WTC11 (cell line): ENCODE measurements around the gene TLR3.

Experiments
- ATF1 ChIP-seq: sonication (generic); formaldehyde crosslinking; IDR thresholded peaks from 2 replicates; pipeline ENCODE4 v1.8.1; 2023; ENCODE audit warnings: mild to moderate bottlenecking, moderate library complexity, missing genetic modification reagents
- CREB1 ChIP-seq: sonication (generic); formaldehyde crosslinking; IDR thresholded peaks from 2 replicates; pipeline ENCODE4 v1.8.0; 2023; ENCODE audit warnings: mild to moderate bottlenecking, missing genetic modification reagents
- ELF4 ChIP-seq: sonication (generic); formaldehyde crosslinking; IDR thresholded peaks from 2 replicates; pipeline ENCODE4 v1.8.1; 2022; ENCODE audit warnings: low read depth, mild to moderate bottlenecking, moderate library complexity, missing genetic modification reagents
- MYBL2 ChIP-seq: sonication (generic); formaldehyde crosslinking; IDR thresholded peaks from 2 replicates; pipeline ENCODE4 v1.8.1; 2023; ENCODE audit warnings: mild to moderate bottlenecking, moderate library complexity, missing genetic modification reagents
- NR2C2 ChIP-seq: sonication (generic); formaldehyde crosslinking; IDR thresholded peaks from 2 replicates; pipeline ENCODE4 v1.8.0; 2022; ENCODE audit warnings: mild to moderate bottlenecking, missing genetic modification reagents
- SP1 ChIP-seq: sonication (generic); formaldehyde crosslinking; conservative IDR thresholded peaks from 2 replicates; pipeline ENCODE4 v1.8.1; 2022; ENCODE audit warnings: missing genetic modification reagents
- TF ChIP-seq, protein P1 (sequence below): fragments of 200-600 bp; IDR thresholded peaks from 2 replicates; pipeline ENCODE4 v1.8.0; 2022; ENCODE audit warnings: antibody characterized with exemption
- TF ChIP-seq, protein P2 (sequence below): sonication (generic); formaldehyde crosslinking; conservative IDR thresholded peaks from 2 replicates; pipeline ENCODE4 v1.8.1; 2023; ENCODE audit warnings: mild to moderate bottlenecking, low read depth, missing genetic modification reagents, moderate library complexity
- TF ChIP-seq, protein P3 (sequence below): fragments of 250-450 bp; sonication (Bioruptor Pico); IDR thresholded peaks from 2 replicates; pipeline ENCODE4 v1.9.0; 2021; ENCODE audit warnings: mild to moderate bottlenecking, borderline replicate concordance
- TF ChIP-seq, protein P4 (sequence below): sonication (generic); formaldehyde crosslinking; conservative IDR thresholded peaks from 2 replicates; pipeline ENCODE4 v1.8.1; 2022; ENCODE audit warnings: mild to moderate bottlenecking, missing genetic modification reagents

DNA sequence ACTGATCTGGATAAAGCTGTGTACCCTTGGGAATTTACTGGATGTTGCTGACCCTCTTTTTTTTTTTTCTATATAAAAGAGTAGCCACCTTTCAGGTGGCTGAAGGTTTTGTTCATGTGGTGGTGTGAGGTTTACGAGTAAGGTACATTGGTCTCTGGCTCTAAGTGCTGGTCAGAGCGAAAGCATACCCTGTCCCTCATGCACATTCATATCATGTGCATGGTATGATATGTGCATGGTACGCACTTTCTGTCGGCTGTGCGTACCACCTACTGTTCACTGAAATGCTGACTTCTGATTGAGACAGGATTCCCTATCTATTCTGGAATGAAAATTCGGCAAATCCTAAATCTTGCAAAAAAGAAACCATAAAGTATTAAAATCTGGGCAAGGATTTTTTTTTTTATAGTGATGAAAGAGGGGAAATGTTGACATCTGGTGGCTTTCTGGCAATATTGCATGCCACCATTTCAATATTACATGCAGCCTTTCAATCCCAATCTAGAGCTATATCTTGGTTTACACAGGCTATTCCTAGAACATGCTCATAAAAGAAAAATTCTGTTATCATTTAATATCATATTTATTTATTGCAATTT is 68.3 kb downstream of the TLR3 start:
- TF ChIP-seq, protein P1, sequence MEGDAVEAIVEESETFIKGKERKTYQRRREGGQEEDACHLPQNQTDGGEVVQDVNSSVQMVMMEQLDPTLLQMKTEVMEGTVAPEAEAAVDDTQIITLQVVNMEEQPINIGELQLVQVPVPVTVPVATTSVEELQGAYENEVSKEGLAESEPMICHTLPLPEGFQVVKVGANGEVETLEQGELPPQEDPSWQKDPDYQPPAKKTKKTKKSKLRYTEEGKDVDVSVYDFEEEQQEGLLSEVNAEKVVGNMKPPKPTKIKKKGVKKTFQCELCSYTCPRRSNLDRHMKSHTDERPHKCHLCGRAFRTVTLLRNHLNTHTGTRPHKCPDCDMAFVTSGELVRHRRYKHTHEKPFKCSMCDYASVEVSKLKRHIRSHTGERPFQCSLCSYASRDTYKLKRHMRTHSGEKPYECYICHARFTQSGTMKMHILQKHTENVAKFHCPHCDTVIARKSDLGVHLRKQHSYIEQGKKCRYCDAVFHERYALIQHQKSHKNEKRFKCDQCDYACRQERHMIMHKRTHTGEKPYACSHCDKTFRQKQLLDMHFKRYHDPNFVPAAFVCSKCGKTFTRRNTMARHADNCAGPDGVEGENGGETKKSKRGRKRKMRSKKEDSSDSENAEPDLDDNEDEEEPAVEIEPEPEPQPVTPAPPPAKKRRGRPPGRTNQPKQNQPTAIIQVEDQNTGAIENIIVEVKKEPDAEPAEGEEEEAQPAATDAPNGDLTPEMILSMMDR = peak; percentile 38; the same call in 1 of the 2 replicates
- TF ChIP-seq ELF4 (CRISPR knock-in tag) (no peak), ATF1 (CRISPR knock-in tag) (no peak), MYBL2 (CRISPR knock-in tag) (no peak), CREB1 (CRISPR knock-in tag) (no peak), SP1 (CRISPR knock-in tag) (no peak), NR2C2 (CRISPR knock-in tag) (no peak)
- TF ChIP-seq, protein P2, sequence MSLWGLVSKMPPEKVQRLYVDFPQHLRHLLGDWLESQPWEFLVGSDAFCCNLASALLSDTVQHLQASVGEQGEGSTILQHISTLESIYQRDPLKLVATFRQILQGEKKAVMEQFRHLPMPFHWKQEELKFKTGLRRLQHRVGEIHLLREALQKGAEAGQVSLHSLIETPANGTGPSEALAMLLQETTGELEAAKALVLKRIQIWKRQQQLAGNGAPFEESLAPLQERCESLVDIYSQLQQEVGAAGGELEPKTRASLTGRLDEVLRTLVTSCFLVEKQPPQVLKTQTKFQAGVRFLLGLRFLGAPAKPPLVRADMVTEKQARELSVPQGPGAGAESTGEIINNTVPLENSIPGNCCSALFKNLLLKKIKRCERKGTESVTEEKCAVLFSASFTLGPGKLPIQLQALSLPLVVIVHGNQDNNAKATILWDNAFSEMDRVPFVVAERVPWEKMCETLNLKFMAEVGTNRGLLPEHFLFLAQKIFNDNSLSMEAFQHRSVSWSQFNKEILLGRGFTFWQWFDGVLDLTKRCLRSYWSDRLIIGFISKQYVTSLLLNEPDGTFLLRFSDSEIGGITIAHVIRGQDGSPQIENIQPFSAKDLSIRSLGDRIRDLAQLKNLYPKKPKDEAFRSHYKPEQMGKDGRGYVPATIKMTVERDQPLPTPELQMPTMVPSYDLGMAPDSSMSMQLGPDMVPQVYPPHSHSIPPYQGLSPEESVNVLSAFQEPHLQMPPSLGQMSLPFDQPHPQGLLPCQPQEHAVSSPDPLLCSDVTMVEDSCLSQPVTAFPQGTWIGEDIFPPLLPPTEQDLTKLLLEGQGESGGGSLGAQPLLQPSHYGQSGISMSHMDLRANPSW (CRISPR knock-in tag) = no peak
- TF ChIP-seq, protein P3, sequence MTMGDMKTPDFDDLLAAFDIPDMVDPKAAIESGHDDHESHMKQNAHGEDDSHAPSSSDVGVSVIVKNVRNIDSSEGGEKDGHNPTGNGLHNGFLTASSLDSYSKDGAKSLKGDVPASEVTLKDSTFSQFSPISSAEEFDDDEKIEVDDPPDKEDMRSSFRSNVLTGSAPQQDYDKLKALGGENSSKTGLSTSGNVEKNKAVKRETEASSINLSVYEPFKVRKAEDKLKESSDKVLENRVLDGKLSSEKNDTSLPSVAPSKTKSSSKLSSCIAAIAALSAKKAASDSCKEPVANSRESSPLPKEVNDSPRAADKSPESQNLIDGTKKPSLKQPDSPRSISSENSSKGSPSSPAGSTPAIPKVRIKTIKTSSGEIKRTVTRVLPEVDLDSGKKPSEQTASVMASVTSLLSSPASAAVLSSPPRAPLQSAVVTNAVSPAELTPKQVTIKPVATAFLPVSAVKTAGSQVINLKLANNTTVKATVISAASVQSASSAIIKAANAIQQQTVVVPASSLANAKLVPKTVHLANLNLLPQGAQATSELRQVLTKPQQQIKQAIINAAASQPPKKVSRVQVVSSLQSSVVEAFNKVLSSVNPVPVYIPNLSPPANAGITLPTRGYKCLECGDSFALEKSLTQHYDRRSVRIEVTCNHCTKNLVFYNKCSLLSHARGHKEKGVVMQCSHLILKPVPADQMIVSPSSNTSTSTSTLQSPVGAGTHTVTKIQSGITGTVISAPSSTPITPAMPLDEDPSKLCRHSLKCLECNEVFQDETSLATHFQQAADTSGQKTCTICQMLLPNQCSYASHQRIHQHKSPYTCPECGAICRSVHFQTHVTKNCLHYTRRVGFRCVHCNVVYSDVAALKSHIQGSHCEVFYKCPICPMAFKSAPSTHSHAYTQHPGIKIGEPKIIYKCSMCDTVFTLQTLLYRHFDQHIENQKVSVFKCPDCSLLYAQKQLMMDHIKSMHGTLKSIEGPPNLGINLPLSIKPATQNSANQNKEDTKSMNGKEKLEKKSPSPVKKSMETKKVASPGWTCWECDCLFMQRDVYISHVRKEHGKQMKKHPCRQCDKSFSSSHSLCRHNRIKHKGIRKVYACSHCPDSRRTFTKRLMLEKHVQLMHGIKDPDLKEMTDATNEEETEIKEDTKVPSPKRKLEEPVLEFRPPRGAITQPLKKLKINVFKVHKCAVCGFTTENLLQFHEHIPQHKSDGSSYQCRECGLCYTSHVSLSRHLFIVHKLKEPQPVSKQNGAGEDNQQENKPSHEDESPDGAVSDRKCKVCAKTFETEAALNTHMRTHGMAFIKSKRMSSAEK (CRISPR knock-in tag) = no peak
- TF ChIP-seq, protein P4, sequence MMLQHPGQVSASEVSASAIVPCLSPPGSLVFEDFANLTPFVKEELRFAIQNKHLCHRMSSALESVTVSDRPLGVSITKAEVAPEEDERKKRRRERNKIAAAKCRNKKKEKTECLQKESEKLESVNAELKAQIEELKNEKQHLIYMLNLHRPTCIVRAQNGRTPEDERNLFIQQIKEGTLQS (CRISPR knock-in tag) = no peak
